Left colon (tissue), 2 donors: ENCODE results near the gene GRB2. TPM values are rescaled to one million over a fixed set of nuclear protein-coding genes. Genes with fewer than 3 reads are reported as not detected.
"Not testable (repeated sequence)": the region's sequence is repeated elsewhere in the genome, so short reads cannot be mapped to it uniquely, and the experiment has no call there.

Experiments
- ATAC-seq: fragments of 200-7000 bp; cut with Tn5 transposase; one replicate; pipeline ENCODE4 v1.9.1; 2020; ENCODE audit warnings: mild to moderate bottlenecking, moderate library complexity
- DNase-seq, 2 donors: peaks; one replicate each; pipeline ENCODE4 v3.0.0-alpha.2; 2020
- intact Hi-C, 2 donors: fragments of 100-400 bp; cut with DNase I in 1 of 2; cut with micrococcal nuclease in 1 of 2; formaldehyde crosslinking; loops; one replicate each; pipeline versions ENCODE4 v1.11.2 to v1.14.0; 2022; cut with DNase I, micrococcal nuclease
- total RNA-seq, 2 donors: library from RNA; stranded (reverse); fragmentation: NEBNext Ultra II Directional; extraction: Animal tissue kit (Norgen Biotek cat#: 25700); gene quantifications; one replicate each; pipeline ENCODE4 v1.2.1, GENCODE V29; 2021
- donor health status: DM: no; HTN: no; CAD: no.
- donor health status: DM: yes; HTN: yes; CAD: no.

The GRB2 gene
- total RNA-seq, 2 donors from 2014 or later: 112 to 117 TPM

GRCh38 chr17:75307957-75308731 is 97.3 kb downstream of the GRB2 start:
- intact Hi-C loops: no loop called here
- ATAC-seq (no peak), DNase-seq (no peak)

DNA sequence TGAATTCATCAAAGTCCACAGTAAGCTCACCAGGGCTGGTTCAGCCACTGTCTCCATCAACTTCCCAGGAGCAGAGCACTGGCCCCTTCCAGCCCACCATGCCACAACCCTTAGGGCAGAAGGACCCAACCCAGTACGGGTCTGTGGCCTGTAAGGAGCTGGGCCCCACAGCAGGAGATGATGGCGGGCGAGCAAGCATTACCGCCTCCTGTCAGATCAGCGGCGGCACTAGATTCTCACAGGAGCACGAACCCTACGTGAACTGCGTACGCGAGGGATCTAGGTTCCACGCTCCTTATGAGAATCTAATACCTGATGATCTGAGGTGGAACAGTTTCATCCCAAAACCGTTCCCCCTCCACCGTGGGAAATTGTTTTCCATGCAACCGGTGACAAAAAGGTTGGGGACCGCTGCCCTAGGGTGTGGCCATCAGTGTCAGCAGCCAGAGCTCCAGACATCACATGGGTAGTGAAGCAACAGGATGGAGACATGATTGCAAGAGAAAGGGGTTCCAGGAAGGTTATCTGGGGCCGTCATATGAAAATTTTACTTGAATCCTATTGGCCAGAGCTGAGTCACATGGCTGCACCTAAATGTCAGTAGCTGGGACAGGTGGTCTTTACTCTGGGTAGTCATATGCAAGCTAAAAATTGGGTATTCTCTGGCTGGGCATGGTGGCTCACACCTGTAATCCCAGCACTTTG is 103.8 kb downstream of the GRB2 start:
- ATAC-seq (no peak), DNase-seq (no peak)
- intact Hi-C loops: no loop called here

DNA sequence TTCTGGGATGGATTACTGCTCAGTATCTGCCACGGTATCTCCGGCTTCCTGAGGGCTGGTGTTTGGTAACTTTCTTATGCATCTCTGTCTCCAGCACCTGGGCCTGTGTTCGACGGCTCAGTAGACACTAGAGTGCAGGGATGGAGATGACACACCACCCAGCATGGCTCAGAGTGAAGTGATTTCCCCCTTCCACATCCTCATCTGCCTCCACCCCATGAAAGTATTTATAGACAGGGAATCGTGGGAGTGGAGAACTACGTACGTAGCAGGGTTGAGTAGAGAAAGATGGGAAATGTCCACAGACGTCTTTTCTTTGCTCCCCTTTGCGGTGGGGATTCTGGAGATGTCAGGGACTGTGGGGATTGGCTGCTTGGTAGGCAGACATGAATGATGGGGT is 104.4 kb downstream of the GRB2 start:
- no peak for ATAC-seq
- DNase-seq: no peak

DNA sequence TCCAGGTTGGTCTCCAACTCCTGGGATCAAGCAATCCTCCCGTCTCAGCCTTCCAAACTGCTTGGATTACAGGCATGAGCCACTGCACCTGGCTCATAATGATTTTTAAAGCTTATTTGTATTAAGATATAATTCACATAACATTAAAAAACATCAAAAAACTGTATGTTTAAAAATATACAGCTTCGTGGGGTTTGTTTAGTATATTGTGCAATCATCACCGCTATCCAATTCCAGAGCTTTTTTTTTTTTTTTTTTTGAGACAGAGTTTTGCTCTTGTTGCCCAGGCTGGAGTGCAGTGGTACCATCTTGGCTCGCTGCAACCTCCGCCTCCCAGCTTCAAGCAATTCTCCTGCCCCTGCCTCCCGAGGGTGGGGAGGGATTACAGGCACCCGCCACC is 105.2 kb downstream of the GRB2 start:
- ATAC-seq: no peak
- DNase-seq: no peak
- intact Hi-C loops: no loop called here

More for the DNA sequence above, 104.4 kb downstream of the GRB2 start:
- intact Hi-C loops: no loop called here

DNA sequence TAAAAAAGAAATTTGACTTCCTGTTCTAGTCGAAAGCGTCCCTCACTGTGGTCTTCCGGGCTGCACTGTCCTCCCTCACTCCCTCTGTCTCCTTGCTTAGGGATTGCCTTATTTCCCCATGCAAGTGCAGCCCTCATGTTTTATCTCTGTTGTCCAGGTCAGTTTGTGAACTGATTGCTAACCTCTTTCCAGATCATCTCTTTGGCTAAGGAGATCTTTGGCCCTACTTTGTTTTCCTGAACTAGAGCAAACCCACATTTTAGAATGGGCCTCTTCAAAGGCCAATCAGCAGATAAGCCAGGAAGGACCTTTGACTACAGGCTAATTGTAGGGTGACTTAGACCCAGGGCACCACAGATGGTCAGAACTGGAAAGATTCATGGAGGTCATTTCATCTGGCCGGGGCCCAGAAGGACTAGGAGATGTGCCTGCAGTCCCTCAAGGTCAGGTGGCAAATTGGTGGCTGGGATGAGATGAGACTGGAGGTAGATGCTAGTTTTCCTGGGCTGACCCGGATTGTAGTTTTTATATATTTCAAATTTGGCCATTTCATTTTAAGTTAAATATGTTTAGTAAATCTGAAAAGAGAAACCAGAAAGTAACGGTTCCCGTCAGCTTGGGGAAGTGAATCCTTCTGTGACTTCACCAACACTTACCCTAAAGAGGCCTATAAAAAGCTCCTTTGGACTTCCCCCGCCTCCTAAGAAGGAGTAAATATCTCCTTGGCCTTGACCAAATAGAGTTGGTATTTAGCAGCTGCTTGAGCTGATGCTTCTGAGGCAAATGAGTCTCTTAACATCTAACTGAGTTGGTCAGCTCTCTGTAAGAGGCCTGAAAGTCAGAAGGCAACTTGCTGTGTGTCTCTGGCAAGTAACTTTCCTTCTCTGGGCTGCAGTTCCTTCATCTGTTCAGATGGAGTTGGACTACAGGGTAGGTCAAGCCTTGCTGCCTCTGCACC is 110.0 kb downstream of the GRB2 start:
- ATAC-seq: peak; percentile 40
- intact Hi-C loops: no loop called here
- no peak for DNase-seq

DNA sequence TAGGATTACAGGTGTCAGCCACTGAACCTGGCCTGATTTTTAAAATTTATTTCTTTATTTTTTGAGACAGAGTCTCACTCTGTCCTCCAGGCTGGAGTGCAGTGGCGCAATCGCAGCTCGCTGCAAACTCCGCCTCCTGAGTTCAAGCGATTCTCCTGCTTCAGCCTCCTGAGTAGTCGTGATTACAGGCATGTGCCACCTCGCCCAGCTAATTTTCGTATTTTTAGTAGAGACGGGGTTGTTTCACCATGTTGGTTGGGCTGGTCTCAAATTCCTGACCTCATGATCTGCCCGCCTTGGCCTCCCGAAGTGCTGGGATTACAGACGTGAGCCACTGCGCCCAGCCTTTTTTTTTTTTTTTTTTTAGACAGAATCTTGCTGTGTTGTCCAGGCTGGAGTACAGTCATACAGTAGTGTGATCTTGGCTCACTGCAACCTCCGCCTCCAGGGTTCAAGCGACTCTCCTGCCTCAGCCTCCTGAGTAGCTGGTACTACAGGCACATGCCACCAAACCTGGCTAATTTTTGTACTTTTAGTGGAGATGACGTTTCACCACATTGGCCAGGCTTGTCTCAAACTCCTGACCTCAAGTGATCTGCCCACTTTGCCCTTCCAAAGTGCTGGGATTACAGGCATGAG is 112.5 kb downstream of the GRB2 start:
- intact Hi-C loops, ATAC-seq, DNase-seq: not testable (repeated sequence)

GRCh38 chr17:75289832-75290337 is 115.6 kb downstream of the GRB2 start:
- intact Hi-C loops: no loop called here
- peak; percentile 58 for ATAC-seq
- DNase-seq: peak; percentile 74 to 77

GRCh38 chr17:75289115-75289831 is 116.2 kb downstream of the GRB2 start, which contains the start of gene SLC25A19:
SLC25A19 (minus strand) TSS chr17:75289433; CDS start chr17:75286764, 2,669 bp downstream.
- ATAC-seq: peak; percentile 94
- DNase-seq: peak; percentile 96 to 99
- intact Hi-C loops: no loop called here

DNA sequence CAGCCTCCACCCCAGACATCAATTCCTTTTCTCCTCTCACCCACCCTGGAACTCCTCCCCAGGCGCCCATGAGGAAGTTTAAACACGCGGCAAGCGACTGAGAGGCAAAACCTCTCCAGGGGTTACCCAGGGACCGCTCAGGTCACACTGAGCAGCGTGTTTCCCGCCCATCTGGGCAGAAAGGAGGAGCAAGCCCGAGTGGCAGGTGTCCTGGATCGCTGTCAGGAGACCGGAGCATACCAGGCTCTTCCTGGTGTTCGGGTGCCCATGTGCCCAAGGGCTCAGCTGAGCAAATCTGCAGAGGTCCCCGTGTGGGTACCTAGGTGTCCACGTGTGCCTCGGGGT is 116.7 kb downstream of the GRB2 start:
- peak; percentile 66 to 67 for DNase-seq
- peak; percentile 61 for ATAC-seq
- intact Hi-C loops: no loop called here

DNA sequence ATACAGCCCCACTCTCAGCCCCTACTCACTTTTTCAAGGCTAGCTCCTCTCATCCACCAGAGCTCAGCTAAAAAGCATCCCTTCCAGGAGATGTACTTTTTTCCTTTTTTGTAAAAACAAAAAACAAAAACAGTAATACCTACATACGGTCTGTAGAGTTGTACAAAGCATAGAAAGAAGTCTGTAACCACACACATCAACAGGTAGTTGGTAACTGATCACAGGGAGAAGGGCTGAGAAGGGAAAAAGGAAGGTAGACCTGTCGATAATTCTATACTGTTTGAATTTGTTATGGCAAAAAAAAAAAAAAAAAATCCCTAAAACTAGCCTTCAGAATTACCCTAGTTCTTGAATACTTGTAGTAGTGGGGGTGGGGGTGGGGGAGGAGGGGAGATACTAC is 117.1 kb downstream of the GRB2 start:
- DNase-seq: no peak
- no peak for ATAC-seq
- intact Hi-C loops: no loop called here

DNA sequence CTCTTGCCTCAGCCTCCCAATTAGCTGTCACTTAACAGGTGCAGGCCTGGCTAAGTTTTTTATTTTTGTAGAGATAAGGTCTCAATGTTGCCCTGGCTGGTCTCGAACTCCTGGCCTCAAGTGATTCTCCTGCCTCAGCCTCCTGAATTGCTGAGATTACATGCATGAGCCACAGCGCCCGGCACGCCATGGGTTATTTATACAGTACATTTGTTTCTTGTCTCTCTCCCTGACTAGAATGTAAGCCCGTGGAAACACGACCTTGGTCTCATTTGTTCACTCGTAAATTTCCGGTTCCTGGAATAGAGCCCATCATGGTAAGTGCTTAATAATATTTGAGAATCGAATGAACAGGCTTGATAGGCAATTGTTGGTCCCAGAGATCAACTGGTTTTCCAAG is 118.3 kb downstream of the GRB2 start:
- intact Hi-C loops: no loop called here
- ATAC-seq (no peak), DNase-seq (no peak)

- intact Hi-C loops: no loop called here
- DNase-seq (no peak), ATAC-seq (no peak)
These were observed 120.4 kb downstream of the GRB2 start for GRCh38 chr17:75285123-75285522.

GRCh38 chr17:75280189-75280588 is 125.3 kb downstream of the GRB2 start:
- intact Hi-C loops, DNase-seq, ATAC-seq: not testable (repeated sequence)

GRCh38 chr17:75277664-75278071 is 127.8 kb downstream of the GRB2 start:
- intact Hi-C loops: no loop called here
- DNase-seq (no peak), ATAC-seq (no peak)

GRCh38 chr17:75273977-75274708 is 131.3 kb downstream of the GRB2 start:
- intact Hi-C loops: no loop called here
- DNase-seq (no peak), ATAC-seq (no peak)

DNA sequence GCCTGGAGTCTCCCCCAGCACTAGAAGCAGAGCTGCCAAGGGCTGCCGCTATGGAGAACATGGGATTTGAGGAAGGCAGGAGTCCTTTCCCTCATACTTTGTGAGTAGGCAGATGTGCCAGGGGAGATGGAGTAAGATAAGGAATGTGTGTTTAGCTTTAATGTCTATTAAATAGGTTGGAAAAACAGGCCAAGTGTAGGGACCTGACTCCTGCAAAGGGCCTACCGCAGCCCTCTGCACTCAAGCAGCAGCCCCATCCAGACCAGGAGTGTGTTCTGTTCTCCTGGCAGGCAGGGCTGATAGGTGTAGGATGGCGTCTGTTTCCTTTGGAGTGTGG is 132.7 kb downstream of the GRB2 start:
- no peak for ATAC-seq
- no peak for DNase-seq
- intact Hi-C loops: no loop called here
